Epithelial cell of esophagus (primary cell): ENCODE data around the gene ERC2.
A peak's percentile ranks its signal among the peaks of the same experiment; 100 is the strongest.

ENCODE experiments used
- DNase-seq: peaks from one replicate; pipeline ENCODE4 v3.0.0; 2010; ENCODE audit warnings: low read depth
- H3K4me3 ChIP-seq: 2 replicates; pipeline ENCODE4 v1.5.1; 2011; ENCODE audit warnings: mild to moderate bottlenecking, low read length, control low read depth
- TF ChIP-seq, protein P1 (sequence below): IDR thresholded peaks from 2 replicates; pipeline ENCODE4 v1.5.1; 2011; ENCODE audit warnings: low read depth, mild to moderate bottlenecking, low read length, control low read depth, inconsistent platforms; ENCODE audit not compliant: insufficient read depth; ENCODE audit errors: missing control alignments

Gene ERC2

DNA sequence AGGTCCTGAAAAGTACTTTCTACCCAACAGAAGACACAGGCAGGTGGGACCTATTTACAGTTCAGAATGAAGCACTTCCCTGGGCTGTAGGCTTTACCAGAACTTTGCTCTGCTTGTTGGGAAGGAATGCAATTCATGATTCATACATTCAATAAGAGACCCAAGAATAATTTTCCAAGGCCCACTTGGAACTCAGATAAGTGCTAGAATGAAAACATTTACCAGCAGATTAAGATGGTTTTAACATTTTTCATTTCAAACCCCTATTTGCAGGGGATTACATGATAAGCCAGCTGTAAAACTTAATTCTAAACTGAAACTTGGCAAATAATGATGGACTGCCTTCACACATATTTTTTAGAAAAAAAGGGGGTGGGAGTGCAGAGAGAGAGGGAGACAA lies 417.2 kb downstream of the ERC2 start:
- DNase-seq = no peak
- TF ChIP-seq, protein P1, sequence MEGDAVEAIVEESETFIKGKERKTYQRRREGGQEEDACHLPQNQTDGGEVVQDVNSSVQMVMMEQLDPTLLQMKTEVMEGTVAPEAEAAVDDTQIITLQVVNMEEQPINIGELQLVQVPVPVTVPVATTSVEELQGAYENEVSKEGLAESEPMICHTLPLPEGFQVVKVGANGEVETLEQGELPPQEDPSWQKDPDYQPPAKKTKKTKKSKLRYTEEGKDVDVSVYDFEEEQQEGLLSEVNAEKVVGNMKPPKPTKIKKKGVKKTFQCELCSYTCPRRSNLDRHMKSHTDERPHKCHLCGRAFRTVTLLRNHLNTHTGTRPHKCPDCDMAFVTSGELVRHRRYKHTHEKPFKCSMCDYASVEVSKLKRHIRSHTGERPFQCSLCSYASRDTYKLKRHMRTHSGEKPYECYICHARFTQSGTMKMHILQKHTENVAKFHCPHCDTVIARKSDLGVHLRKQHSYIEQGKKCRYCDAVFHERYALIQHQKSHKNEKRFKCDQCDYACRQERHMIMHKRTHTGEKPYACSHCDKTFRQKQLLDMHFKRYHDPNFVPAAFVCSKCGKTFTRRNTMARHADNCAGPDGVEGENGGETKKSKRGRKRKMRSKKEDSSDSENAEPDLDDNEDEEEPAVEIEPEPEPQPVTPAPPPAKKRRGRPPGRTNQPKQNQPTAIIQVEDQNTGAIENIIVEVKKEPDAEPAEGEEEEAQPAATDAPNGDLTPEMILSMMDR = no peak
- H3K4me3 ChIP-seq = no peak overlapping the region

DNA sequence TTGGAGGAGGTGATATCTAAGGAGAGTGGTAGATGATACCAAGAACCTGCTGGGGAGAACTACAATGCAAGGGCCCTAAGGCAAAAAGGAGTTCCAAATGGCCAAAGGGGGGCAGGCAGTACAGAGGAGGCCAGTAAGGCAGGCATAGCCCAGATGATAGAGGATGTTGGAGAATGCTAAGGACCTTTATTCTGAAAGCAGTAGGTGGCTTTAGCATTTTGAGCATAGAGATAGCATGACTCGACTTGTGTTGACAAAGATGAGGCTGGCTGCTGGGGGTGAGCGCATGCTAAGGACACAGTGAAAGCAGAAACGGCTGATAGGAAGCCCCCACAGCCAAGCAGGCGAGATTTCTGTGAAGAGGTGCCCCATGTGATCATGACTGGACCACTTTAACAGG lies 419.3 kb downstream of the ERC2 start:
- DNase-seq = no peak
- no peak overlapping the region for H3K4me3 ChIP-seq
- TF ChIP-seq, protein P1 = no peak

- DNase-seq = peak; percentile 12
- TF ChIP-seq, protein P1 = no peak
Observed at GRCh38 chr3:56048331-56048730, 419.9 kb downstream of the ERC2 start.

GRCh38 chr3:56042326-56042951 lies 425.8 kb downstream of the ERC2 start:
- H3K4me3 ChIP-seq = no peak overlapping the region
- TF ChIP-seq, protein P1 = peak; percentile 67
- peak; percentile 40 for DNase-seq

More at GRCh38 chr3:56048331-56048730, 419.9 kb downstream of the ERC2 start:
- H3K4me3 ChIP-seq = no peak overlapping the region

DNA sequence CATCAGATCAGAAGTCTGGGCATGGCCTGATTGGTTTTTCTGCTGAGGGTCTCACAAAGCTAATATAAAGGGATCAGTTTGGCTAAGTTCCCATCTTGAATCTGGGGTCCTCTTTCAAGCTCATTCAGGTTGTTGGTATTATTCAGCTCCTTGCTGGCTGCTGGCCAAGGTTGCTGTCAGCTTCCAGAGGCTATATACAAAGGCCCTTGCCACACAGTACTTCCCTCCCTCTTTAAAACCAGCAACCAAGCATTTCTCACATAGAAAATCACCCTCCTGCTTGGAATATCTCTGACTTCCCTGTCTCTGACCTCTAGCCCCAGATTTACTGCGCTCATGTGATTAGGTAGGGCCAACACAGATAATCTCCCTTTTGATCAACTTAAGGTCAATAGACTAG lies 442.9 kb downstream of the ERC2 start:
- TF ChIP-seq, protein P1 = no peak
- DNase-seq = peak; percentile 5
- H3K4me3 ChIP-seq = no peak overlapping the region

DNA sequence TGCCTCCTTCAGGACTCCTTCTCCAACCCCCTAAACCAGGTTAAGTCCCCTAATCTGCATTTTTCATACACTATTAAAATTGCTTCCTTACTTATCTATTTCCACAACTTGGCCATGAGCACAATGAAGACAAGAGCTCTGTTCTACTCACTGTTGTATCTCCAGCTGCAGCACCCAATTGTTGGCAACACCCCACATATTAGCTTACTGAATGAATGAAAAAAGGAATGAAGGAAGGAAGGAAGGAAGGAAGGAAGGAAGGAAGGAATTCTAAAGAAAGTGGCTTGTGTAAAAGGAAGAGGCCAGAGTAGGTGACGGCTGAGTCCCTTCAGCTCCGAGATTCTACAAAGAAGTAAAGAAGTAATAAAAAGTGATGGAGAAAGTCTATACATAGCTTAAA lies 444.7 kb downstream of the ERC2 start:
- no peak for DNase-seq
- no peak overlapping the region for H3K4me3 ChIP-seq
- TF ChIP-seq, protein P1 = no peak

GRCh38 chr3:56022619-56023018 lies 445.6 kb downstream of the ERC2 start:
- DNase-seq = no peak
- TF ChIP-seq, protein P1 = no peak

More at GRCh38 chr3:56022619-56023018, 445.6 kb downstream of the ERC2 start:
- H3K4me3 ChIP-seq = no peak overlapping the region
